PFSK-1 (cell line): ENCODE data around the gene CPA1.

ENCODE experiments used
- POLR2AphosphoS5 ChIP-seq: IDR thresholded peaks from 2 replicates; pipeline ENCODE4 v1.6.1; 2012; ENCODE audit warnings: low read depth, mild to moderate bottlenecking, control low read depth, low read length, moderate library complexity
- TF ChIP-seq, protein P1 (sequence below), 2 experiments: IDR thresholded peaks; 2 replicates each; pipeline versions ENCODE4 v1.6.1 to v1.8.0; 2011 to 2012; ENCODE audit warnings: low read depth in 2 of 2, low read length in 2 of 2, control low read depth in 1 of 2, inconsistent platforms in 1 of 2, mild to moderate bottlenecking in 1 of 2, moderate library complexity in 1 of 2; ENCODE audit not compliant: insufficient read depth in 1 of 2

DNA sequence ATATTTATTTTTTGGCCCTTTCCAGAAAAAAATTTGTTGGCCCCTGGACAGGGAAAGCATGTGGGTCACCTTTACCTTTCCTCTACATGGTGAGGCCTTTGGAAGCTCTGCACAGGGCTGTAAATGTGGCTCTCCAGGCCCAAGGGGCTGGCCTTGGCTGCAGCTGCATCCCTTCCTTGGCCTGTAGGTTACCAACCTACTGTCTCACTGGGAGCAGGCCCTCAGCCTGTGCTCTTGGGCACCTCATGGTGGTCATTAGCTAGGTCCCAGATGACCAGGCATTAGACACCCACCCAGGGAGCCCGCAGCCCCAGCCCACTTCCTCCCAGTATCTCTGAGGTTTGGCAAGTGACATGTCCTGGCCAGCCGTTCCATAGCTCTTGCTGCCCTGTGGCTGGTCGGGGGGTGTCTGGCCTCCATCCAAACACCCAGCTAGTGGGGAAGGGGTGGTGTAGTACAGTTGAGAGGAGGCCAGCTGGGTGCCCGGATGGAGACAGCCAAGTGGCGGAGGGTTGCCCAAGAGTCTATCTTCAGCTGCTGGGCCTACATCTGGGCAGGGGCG is 42.8 kb upstream of the CPA1 start:
- TF ChIP-seq, protein P1, sequence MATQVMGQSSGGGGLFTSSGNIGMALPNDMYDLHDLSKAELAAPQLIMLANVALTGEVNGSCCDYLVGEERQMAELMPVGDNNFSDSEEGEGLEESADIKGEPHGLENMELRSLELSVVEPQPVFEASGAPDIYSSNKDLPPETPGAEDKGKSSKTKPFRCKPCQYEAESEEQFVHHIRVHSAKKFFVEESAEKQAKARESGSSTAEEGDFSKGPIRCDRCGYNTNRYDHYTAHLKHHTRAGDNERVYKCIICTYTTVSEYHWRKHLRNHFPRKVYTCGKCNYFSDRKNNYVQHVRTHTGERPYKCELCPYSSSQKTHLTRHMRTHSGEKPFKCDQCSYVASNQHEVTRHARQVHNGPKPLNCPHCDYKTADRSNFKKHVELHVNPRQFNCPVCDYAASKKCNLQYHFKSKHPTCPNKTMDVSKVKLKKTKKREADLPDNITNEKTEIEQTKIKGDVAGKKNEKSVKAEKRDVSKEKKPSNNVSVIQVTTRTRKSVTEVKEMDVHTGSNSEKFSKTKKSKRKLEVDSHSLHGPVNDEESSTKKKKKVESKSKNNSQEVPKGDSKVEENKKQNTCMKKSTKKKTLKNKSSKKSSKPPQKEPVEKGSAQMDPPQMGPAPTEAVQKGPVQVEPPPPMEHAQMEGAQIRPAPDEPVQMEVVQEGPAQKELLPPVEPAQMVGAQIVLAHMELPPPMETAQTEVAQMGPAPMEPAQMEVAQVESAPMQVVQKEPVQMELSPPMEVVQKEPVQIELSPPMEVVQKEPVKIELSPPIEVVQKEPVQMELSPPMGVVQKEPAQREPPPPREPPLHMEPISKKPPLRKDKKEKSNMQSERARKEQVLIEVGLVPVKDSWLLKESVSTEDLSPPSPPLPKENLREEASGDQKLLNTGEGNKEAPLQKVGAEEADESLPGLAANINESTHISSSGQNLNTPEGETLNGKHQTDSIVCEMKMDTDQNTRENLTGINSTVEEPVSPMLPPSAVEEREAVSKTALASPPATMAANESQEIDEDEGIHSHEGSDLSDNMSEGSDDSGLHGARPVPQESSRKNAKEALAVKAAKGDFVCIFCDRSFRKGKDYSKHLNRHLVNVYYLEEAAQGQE (IDR thresholded peaks at IDR 0.05; ENCODE audit: insufficient read depth in 1 of 2, low read depth in 2 of 2, low read length in 2 of 2), result no peak
- no peak for TF ChIP-seq POLR2AphosphoS5
